Upper lobe of left lung (tissue), 6 donors: Measurements from ENCODE around the gene TMEM176A. TPM values are rescaled to one million over a fixed set of nuclear protein-coding genes. Genes with fewer than 3 reads are reported as not detected.
A peak's percentile ranks its signal among the peaks of the same experiment; 100 is the strongest.

ENCODE experiments used
- ATAC-seq, 2 donors: fragments of 200-7000 bp; cut with Tn5 transposase; one replicate each; pipeline ENCODE4 v1.9.1; 2022; ENCODE audit warnings: mild to moderate bottlenecking in 2 of 2, moderate library complexity in 2 of 2; ENCODE audit not compliant: low FRiP score in 2 of 2
- DNase-seq, 2 donors: peaks; one replicate each; pipeline ENCODE4 v3.0.0-alpha.2; 2019 to 2020
- H3K27ac ChIP-seq, 4 donors: fragments of 200-600 bp; sonication (generic); one replicate each; pipeline ENCODE4 v1.5.1; 2016 to 2019
- H3K27me3 ChIP-seq, 4 donors: fragments of 200-600 bp; sonication (generic); one replicate each; pipeline ENCODE4 v1.5.1; 2017 to 2019
- H3K36me3 ChIP-seq, 4 donors: fragments of 200-600 bp; sonication (generic); one replicate each; pipeline ENCODE4 v1.5.1; 2016 to 2019
- H3K4me1 ChIP-seq, 4 donors: fragments of 200-600 bp; sonication (generic); one replicate each; pipeline ENCODE4 v1.5.1; 2018 to 2019
- H3K4me3 ChIP-seq, 4 donors: fragments of 200-600 bp; sonication (generic); one replicate each; pipeline ENCODE4 v1.5.1; 2017 to 2019; ENCODE audit warnings: mild to moderate bottlenecking in 2 of 4, moderate library complexity in 1 of 4
- H3K9me3 ChIP-seq, 4 donors: fragments of 200-600 bp; sonication (generic); one replicate each; pipeline ENCODE4 v1.5.1; 2018 to 2019
- EP300 ChIP-seq, 4 donors: sonication (generic); formaldehyde crosslinking; IDR thresholded peaks; one replicate each; pipeline ENCODE4 v1.5.1; 2017; ENCODE audit warnings: antibody characterized with exemption in 4 of 4, control low read depth in 2 of 4
- POLR2A ChIP-seq, 4 donors: fragments of 450-650 bp; IDR thresholded peaks; one replicate each; pipeline ENCODE4 v1.5.1; 2016 to 2017; ENCODE audit warnings: antibody characterized with exemption in 4 of 4, mild to moderate bottlenecking in 2 of 4
- POLR2AphosphoS5 ChIP-seq, 2 donors: sonication (generic); formaldehyde crosslinking; IDR thresholded peaks; one replicate each; pipeline ENCODE4 v1.5.1; 2017; ENCODE audit warnings: antibody characterized with exemption in 2 of 2
- WGBS, 2 donors: methylation state at CpG; one replicate each; pipeline ENCODE4 v1.1.5; 2017 to 2018; 5-methylcytosine and 5-hydroxymethylcytosine counted together
- total RNA-seq, 6 donors: library from RNA; depleted of rRNA in 4 of 6; stranded (reverse); fragments of >200 nt in 4 of 6; gene quantifications; one replicate each; pipeline versions ENCODE4 v1.1.0 to v1.2.1, GENCODE V29; 2016 to 2021
- TF ChIP-seq, protein P1 (sequence below), 6 experiments: fragments of 450-650 bp in 4 of 6; fragments of 200-600 bp in 2 of 6; sonication (generic) in 2 of 6; IDR thresholded peaks; one replicate each; pipeline ENCODE4 v1.5.1; 2016 to 2019; ENCODE audit warnings: antibody characterized with exemption in 6 of 6
- donor health status: DM: no; HTN: no; CAD: no; lungs with moderate emphysema.
- donor health status: DM: no; HTN: yes; CAD: no; lungs with severe emphysema.

The TMEM176A gene
- total RNA-seq, 6 donors from 2014 or later: 8.4 to 67.9 (median 16.3) TPM

DNA sequence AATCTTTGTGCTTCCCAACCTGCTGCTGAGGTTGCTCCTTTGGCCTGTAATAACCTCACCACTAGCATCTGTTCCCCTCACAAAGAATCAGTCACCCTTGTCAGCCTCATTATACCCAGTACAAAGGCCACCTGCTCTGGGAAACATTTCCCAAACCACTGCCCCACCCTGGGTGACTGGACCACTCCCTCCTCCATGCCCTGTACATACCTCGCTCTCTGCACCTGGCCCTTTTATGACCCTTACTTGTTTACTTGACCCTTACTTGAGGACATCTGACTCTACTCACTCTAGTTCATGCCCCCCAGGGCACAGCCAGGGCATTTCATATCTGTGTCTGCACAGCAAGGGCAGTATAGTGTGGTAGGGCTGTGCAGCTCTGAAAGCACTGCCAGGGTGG, 30.4 kb downstream of the TMEM176A start:
- H3K36me3 ChIP-seq: no peaks in the 10 kb centered on the region
- TF ChIP-seq, protein P1, sequence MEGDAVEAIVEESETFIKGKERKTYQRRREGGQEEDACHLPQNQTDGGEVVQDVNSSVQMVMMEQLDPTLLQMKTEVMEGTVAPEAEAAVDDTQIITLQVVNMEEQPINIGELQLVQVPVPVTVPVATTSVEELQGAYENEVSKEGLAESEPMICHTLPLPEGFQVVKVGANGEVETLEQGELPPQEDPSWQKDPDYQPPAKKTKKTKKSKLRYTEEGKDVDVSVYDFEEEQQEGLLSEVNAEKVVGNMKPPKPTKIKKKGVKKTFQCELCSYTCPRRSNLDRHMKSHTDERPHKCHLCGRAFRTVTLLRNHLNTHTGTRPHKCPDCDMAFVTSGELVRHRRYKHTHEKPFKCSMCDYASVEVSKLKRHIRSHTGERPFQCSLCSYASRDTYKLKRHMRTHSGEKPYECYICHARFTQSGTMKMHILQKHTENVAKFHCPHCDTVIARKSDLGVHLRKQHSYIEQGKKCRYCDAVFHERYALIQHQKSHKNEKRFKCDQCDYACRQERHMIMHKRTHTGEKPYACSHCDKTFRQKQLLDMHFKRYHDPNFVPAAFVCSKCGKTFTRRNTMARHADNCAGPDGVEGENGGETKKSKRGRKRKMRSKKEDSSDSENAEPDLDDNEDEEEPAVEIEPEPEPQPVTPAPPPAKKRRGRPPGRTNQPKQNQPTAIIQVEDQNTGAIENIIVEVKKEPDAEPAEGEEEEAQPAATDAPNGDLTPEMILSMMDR (IDR thresholded peaks at IDR 0.05): no peak
- TF ChIP-seq POLR2A (IDR thresholded peaks at IDR 0.05): no peak
- TF ChIP-seq POLR2AphosphoS5 (IDR thresholded peaks at IDR 0.05): no peak
- no peak for TF ChIP-seq EP300 (IDR thresholded peaks at IDR 0.05)
- no peaks in the 10 kb centered on the region for H3K4me1 ChIP-seq
- no peak overlapping the region for H3K4me3 ChIP-seq
- H3K27me3 ChIP-seq: no peaks in the 10 kb centered on the region
- H3K27ac ChIP-seq: no peak overlapping the region
- ATAC-seq (peak in 1 of 2 donors; percentile 17), DNase-seq (no peak)
- 75 to 77% methylated on average over 1 of the region's 1 CpG for WGBS, 2 donors
- H3K9me3 ChIP-seq: no peaks in the 10 kb centered on the region

DNA sequence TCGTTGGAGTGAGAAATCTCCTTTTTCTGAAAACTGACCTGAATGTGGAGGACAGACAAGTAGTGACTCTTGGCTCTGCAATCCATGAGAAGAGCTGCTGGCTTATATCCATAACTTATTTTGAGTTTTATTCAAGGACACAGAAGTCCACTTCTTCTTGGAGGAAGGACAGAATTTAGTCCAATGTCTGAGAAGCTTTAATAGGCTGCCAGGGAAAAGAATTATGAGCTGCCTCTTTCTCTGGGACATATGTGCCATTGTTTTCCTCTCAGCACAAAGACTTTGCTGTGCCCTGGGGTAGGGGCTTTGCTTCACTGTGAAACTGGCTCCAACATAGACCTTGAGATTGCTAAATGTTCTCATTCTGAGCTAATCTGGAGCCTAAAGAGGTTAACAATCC, 31.3 kb downstream of the TMEM176A start:
- no peak overlapping the region for H3K4me3 ChIP-seq
- H3K36me3 ChIP-seq: no peaks in the 10 kb centered on the region
- DNase-seq (no peak), ATAC-seq (no peak)
- TF ChIP-seq POLR2A (IDR thresholded peaks at IDR 0.05) (no peak), EP300 (IDR thresholded peaks at IDR 0.05) (no peak)
- no peaks in the 10 kb centered on the region for H3K4me1 ChIP-seq
- no peaks in the 10 kb centered on the region for H3K9me3 ChIP-seq
- H3K27me3 ChIP-seq: no peaks in the 10 kb centered on the region
- 61 to 70% methylated on average over 1 of the region's 1 CpG for WGBS, 2 donors
- H3K27ac ChIP-seq: no peak overlapping the region

DNA sequence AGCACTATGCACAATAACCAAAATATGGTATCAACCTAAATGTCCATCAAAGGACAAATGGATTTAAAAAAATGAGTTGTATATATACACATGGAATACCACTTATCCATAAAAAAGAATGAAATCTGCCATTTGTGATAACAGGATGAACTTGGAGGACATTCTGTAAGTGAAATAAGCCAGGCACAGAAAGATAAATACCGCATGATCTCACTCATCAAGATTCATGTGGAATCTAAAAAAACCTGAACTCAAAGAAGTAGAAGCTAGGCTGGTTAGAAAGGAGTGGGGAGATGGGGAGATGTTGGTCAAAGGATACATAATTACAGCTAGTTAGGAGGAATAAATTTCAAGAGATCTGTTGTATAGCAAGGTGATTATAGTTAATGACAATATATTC, 34.5 kb downstream of the TMEM176A start:
- DNase-seq: no peak
- WGBS, 2 donors: 81 to 100% methylated on average over 1 of the region's 1 CpG
- Histone ChIP-seq H3K27ac (no peak overlapping the region), H3K36me3 (no peaks in the 10 kb centered on the region), H3K4me1 (no peaks in the 10 kb centered on the region), H3K9me3 (no peaks in the 10 kb centered on the region), H3K4me3 (no peak overlapping the region), H3K27me3 (no peaks in the 10 kb centered on the region)
- ATAC-seq: no peak
- TF ChIP-seq EP300 (IDR thresholded peaks at IDR 0.05): no peak
- TF ChIP-seq POLR2A (IDR thresholded peaks at IDR 0.05): no peak
- TF ChIP-seq, protein P1 (IDR thresholded peaks at IDR 0.05): no peak
- TF ChIP-seq POLR2AphosphoS5 (IDR thresholded peaks at IDR 0.05): no peak

DNA sequence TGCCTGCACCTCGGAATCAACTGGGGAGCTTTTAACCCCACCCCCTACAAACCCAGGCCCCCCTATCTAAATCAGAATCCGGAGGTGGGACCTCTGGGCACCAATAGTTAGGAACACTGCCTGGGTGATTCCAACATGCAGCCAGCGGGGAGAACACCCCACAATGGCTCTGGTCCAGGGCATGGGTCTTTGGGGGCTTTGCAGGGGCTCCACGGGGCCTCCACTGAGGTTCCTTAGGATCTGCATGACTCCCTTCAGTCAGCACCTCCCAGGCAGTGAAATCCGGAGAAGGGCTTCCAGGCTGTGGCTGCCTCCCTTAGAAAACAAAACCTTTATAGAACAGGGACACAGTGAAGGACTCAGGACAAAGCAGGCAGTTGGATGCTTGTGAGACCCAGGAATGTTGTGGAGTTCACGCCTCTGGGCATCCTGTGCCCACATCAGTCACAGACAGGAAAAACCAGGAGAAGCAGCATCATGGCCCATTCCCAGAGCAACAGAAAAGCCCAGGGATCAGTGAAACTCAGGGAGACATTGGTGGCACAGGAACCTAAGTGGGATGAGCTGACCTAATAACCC, 35.2 kb downstream of the TMEM176A start:
- Histone ChIP-seq H3K9me3 (no peaks in the 10 kb centered on the region), H3K4me1 (no peaks in the 10 kb centered on the region), H3K27ac (no peak overlapping the region), H3K27me3 (no peaks in the 10 kb centered on the region), H3K4me3 (no peak overlapping the region), H3K36me3 (no peaks in the 10 kb centered on the region)
- ATAC-seq (no peak), DNase-seq (no peak)
- TF ChIP-seq POLR2AphosphoS5 (IDR thresholded peaks at IDR 0.05): no peak
- no peak for TF ChIP-seq POLR2A (IDR thresholded peaks at IDR 0.05)
- no peak for TF ChIP-seq EP300 (IDR thresholded peaks at IDR 0.05)
- TF ChIP-seq, protein P1 (IDR thresholded peaks at IDR 0.05): no peak
- WGBS, 2 donors: 79 to 86% methylated on average over 5 to 6 of the region's 6 CpGs

DNA sequence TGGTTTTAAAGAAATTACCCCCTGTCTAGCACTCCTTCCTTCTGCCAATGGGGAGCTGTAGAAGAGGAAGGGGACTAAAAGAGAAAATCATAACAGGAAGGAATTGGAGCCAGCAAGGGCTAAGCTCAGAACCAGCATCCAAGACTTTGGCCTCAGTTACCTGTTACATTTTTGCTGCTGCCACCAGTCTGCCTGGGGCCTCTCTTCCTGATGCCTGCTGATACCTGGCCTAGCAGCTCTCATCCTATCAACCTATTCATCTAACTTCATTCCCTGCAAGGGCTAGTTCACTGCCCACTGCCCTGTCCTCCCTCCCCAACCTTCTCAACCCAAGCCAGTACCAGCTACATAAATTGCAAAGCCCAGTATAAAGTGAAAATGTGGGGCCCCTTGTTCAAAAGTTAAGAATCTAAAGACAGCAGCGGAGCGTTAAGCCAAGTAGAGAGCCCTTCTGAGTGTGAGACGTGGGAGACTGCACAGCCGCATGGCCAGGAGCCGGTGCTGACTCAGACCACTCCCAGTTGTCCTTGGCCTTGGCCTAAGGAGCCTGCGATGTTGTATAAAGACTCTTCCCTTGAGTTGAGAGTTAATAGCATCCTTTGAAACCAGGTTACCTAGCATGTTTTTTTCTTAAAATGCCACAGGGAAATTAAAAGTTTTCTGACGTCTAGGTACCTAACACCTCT, 38.5 kb downstream of the TMEM176A start:
- DNase-seq: no peak
- Histone ChIP-seq H3K27ac (no peak overlapping the region), H3K9me3 (no peaks in the 10 kb centered on the region), H3K4me3 (no peak overlapping the region), H3K4me1 (no peaks in the 10 kb centered on the region), H3K27me3 (no peaks in the 10 kb centered on the region), H3K36me3 (no peaks in the 10 kb centered on the region)
- 81 to 86% methylated on average over 7 of the region's 7 CpGs for WGBS, 2 donors
- ATAC-seq: no peak
- no peak for TF ChIP-seq EP300 (IDR thresholded peaks at IDR 0.05)
- TF ChIP-seq POLR2AphosphoS5 (IDR thresholded peaks at IDR 0.05): no peak
- TF ChIP-seq, protein P1 (IDR thresholded peaks at IDR 0.05): no peak
